CD4-positive, alpha-beta T cell treated with Interleukin-15 for 1 hour (primary cell): ENCODE results near the gene TEKTIP1.
"Not testable (repeated sequence)": the region's sequence is repeated elsewhere in the genome, so short reads cannot be mapped to it uniquely, and the experiment has no call there.

Experiments
- DNase-seq: peaks from one replicate; pipeline ENCODE4 v3.0.0-alpha.2; 2020

TEKTIP1 gene

GRCh38 chr19:3524078-3524842 is 14.7 kb upstream of the TEKTIP1 start:
- no peak for DNase-seq

- no peak for DNase-seq
Measured at GRCh38 chr19:3524904-3525451, 14.0 kb upstream of the TEKTIP1 start.

GRCh38 chr19:3526507-3527237 is 12.3 kb upstream of the TEKTIP1 start:
- no peak for DNase-seq

DNA sequence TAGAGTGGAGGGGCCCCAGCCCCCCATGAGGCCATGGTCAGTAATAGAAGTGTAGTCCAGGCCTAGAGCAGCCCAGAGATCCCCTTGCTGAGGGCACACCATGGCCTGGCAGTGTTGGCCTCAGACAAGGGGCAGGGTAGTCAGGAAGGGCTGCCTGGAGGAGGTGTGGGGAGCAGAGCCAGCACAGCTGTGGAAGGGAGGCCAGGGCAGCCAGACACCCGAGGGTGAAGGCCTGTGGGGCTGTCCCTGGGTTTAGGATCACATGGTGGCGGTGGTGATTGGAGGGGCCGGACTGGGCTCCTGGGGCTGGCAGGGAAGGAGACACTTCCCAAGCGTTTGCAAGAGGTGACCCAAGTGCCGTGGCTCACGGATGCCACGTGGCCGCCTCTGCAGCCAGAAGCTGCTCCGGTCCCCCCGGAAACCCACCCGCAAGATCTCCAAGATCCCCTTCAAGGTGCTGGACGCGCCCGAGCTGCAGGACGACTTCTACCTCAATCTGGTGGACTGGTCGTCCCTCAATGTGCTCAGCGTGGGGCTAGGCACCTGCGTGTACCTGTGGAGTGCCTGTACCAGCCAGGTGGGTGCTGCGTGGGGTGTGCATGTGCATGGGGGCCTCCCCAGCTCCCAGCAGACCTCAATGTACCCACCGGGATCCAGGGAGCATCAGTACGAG is 11.6 kb upstream of the TEKTIP1 start:
- no peak for DNase-seq

DNA sequence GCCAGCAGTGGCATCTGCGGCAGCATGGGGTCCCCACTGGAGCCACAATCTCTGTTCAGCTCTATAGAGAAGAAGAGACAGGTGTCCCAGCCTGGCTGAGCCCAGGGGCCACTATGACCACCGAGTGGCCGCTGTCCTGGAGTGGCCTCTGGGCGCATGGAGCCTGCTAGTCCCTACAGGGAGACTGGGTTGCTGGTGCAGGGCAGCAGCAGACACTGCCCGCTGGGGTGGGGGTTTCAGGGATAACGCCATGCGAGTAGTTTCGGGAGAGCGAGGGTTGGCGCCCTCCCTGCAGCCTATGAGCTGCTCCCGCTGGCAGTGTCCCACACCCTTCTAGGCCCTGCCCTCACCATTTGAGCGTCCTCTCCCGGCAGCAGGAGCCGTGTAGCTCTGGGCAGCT is 10.9 kb upstream of the TEKTIP1 start:
- no peak for DNase-seq

GRCh38 chr19:3528539-3529211 is 10.3 kb upstream of the TEKTIP1 start:
- DNase-seq, result no peak

DNA sequence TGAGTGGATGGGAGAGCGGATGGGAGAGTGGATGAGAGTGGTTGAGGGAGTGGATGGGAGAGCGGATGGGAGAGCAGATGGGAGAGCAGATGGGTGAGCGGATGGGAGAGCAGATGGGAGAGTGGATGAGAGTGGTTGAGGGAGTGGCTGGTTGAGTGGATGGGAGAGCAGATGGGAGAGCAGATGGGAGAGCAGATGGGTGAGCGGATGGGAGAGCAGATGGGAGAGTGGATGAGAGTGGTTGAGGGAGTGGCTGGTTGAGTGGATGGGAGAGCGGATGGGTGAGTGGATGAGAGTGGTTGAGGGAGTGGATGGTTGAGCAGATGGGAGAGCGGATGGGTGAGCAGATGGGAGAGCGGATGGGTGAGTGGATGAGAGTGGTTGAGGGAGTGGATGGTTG is 9.7 kb upstream of the TEKTIP1 start:
- not testable (repeated sequence) for DNase-seq

- no peak for DNase-seq
Measured at GRCh38 chr19:3530389-3530788, 8.6 kb upstream of the TEKTIP1 start.

GRCh38 chr19:3531716-3532115 is 7.3 kb upstream of the TEKTIP1 start:
- no peak for DNase-seq

- DNase-seq, result no peak
Measured at GRCh38 chr19:3532154-3532786, 6.7 kb upstream of the TEKTIP1 start.

DNA sequence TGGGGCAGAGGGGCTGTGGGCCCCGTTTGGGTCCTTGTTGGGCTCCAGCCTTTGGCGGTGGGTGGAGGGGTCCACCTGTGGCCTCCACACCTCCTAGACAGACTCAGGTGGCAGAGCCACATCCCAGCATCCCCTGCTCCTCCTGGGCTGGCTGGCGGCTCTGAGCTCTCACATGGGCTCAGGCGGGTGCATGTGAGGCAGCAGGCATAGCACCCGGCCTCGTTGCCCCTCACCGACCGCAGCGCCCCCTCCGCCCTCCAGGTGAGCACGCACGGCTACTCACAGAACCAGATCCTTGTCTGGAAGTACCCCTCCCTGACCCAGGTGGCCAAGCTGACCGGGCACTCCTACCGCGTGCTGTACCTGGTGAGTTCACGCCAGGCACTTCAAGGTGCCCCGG is 5.9 kb upstream of the TEKTIP1 start:
- no peak for DNase-seq

GRCh38 chr19:3533563-3534216 is 5.3 kb upstream of the TEKTIP1 start:
- DNase-seq, result no peak

DNA sequence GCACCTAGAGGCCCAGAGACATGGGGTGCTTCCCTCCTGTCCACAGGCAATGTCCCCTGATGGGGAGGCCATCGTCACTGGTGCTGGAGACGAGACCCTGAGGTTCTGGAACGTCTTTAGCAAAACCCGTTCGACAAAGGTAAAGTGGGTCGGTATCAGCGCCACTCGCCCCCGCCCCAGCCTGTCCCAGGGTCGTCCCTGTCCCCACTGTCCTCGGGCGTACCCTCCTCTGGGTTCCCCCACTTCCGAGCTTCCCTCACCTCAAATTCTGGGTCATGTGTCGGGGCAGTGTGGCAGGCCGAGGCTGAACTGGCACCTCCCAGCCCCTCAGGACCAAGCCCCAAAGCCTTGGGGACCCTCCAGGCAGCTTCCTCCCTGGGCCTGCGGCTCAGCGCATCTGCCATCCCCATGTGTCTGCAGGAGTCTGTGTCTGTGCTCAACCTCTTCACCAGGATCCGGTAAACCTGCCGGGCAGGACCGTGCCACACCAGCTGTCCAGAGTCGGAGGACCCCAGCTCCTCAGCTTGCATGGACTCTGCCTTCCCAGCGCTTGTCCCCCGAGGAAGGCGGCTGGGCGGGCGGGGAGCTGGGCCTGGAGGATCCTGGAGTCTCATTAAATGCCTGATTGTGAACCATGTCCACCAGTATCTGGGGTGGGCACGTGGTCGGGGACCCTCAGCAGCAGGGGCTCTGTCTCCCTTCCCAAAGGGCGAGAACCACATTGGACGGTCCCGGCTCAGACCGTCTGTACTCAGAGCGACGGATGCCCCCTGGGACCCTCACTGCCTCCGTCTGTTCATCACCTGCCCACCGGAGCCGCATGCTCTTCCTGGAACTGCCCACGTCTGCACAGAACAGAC is 4.4 kb upstream of the TEKTIP1 start:
- no peak for DNase-seq

- no peak for DNase-seq
Measured at GRCh38 chr19:3535235-3535535, 3.8 kb upstream of the TEKTIP1 start.

GRCh38 chr19:3535563-3535965 is 3.4 kb upstream of the TEKTIP1 start:
- no peak for DNase-seq

GRCh38 chr19:3535981-3536380 is 3.0 kb upstream of the TEKTIP1 start:
- no peak for DNase-seq

DNA sequence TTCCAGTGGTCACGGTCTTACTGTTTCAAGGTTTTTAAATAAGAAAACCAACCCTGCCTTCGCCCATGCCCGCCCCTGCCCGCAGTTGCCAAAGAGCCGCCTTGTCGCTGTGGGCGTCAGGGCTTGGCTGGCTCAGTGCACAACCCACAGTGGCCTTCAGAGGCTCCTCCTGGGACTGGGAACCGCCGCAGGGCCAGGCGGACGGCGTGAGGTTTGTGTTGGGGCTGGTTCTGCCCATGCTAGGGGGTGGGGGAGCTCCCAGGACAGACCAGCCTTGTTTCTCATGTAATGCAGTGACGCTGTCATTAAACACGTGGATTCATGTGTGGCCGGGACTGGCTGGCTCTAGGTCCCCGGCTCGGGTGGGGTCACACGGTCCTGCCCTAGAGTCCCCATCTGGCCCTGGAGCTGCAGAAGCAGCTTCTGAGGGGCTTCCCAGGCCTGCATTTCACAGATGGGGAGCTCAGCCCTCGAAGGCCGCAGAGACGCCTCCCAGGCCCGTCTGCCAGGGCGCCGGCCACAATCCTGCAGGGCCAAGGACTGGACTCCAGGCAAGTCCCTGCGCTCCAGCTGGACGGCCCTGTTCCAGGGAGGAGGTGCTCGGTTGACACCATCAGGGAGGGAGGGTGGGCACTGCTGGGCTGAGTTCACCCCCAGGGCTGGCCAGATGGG is 2.4 kb upstream of the TEKTIP1 start:
- no peak for DNase-seq

- no peak for DNase-seq
Measured at GRCh38 chr19:3537101-3537437, 1.9 kb upstream of the TEKTIP1 start.

- no peak for DNase-seq
Measured at GRCh38 chr19:3537438-3538240, 1.3 kb upstream of the TEKTIP1 start.
